GF-D8 (cell line): ENCODE measurements around the gene FCGR2B.
"Not testable (repeated sequence)": the region's sequence is repeated elsewhere in the genome, so short reads cannot be mapped to it uniquely, and the experiment has no call there.

Source experiments
- DNase-seq: peaks from one replicate; lab custom pipeline; 2025; lab: John Stamatoyannopoulos, UW

Gene FCGR2B

DNA sequence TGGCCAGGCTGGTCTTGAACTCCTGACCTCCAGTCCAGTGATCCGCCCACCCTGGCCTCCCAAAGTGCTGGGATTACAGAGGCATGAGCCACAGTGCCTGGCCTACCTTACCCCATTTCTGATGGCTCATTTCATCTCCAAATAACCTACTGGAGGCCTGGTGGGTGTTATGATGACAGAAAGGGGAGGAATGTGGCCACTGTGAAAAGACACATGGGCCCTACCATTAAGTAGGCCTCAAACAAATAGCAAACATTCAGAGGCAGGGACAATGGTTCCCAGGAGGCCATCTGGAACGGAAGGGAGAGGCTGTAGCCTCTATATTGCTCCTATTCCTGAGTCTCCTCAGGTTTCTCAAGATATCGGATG is 43.2 kb downstream of the FCGR2B start:
- no peak for DNase-seq

DNA sequence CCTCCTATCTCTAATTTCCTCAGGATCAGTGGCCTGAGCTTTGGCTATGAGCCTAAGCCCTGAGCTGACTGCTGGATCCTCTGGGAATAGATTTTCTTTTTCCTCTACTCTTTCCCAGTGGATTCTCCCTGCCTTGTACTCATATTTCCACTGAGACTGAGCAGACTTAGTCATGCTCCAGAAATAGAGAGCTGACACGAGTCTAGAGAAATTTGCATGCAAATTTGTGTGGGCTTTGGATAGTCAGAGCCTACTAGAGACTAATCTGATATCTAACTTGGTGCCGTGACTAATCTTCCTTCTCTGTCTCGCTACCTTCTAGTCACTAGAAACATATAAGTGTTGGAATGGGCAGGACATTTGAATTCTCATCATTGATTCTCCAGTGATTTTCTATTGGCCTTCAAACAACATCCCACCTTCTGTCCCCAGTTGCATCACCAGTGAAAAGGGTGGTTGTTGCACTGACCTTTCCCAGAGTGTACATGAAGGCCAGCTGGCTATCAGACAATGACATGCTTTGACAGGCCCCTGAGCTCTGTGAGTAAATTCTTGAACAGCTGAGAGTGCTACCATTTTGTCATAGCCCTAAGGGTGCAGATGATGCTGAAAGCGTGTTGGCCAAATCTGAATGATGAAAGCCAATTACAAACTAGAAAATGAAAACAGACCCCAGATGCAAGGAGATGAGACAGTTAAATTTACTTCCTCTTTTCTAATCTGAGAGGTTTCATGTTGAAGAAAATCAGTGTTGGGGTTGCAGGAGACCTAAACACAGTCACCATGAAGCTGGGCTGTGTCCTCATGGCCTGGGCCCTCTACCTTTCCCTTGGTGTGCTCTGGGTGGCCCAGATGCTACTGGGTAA is 43.8 kb downstream of the FCGR2B start, which contains the start of gene FCRLA:
FCRLA (plus strand) TSS at position 748 of the 866 bp plus-strand sequence; CDS start at position 784, 36 bp downstream.
- DNase-seq = no peak

DNA sequence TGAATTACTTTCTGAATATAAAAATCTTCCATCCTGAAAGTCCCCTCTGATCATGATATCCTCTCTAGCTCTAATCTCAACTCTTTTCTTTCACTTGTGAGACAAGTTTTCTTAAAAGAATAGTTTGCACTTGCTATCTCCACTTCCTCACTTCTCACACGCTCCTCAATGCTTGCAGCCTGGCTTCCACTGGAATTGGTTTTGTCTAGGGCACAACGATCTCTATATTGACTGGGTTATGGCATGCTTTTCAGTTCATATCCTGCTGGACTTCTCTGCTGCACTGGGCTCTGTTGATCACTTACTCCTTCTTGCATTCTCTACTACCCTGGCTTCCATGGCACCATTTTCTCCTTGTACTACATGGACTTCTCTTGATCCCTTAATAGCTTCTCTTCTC is 44.6 kb downstream of the FCGR2B start:
- DNase-seq = no peak

DNA sequence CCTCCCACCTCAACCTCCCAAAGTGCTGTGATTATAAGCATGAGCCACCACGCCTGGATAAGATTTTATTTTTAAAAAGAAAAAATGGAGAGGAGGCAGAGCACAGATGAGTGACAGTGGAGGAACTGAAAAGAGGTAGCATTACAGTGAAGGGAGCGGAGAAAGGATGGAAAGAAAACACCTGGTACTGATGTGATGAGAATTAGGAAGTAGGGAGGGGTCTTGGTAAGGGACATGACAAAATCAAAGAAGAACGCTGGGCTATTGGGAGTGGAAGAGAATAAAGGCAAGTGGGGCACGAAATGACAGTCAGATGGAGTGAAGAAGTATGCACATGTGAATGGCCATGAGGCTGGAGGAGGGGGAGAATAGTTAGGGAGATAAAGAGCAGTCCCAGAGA is 46.4 kb downstream of the FCGR2B start:
- no peak for DNase-seq

DNA sequence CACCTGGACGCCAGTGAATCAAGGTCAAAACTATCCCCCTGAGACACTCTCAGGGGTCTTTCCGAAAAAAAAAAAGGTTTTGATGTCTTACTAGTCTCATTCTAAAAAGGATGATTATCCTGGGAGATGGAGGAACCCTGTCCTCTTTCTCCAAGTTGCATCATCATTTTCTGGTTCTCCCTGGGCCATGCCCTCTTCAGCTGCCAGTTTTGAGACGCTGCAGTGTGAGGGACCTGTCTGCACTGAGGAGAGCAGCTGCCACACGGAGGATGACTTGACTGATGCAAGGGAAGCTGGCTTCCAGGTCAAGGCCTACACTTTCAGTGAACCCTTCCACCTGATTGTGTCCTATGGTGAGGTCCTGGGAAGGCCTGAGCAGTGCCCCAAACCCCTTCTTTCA is 47.6 kb downstream of the FCGR2B start:
- no peak for DNase-seq

DNA sequence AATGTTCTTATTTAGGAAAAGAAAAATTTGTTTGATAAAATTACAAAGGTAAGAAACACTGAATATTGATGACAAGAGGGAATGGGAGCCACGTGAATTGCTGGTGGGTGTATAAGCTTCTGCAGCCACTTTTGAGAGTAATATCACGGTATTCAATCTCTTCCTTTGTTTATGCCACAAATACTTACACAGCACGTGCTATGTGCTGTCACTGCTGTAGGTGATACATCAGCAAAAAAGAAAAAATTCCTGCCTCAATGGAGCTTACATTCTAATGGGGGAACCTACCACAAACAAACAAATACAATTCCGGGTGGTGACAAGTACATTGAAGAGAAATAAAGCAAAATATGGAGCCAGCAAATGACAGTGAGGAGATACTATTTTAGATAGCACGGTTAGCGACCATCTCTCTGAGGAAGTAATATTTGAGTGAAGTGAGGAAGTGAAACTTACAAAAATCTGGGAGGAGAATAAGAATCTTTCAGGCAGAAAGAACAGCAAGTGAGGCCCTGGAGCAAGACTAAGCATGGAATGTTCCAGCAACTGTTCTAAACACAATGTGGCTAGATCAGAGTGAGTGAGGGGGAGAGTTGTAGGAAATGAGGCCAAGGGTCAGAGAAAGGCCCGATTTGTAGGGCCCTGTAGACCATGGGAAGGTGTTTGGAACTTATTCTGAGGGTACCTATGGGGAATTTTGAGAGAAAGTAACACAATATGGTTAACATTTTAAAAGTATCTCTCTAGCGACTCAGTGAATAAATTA is 55.8 kb downstream of the FCGR2B start:
- DNase-seq = no peak

DNA sequence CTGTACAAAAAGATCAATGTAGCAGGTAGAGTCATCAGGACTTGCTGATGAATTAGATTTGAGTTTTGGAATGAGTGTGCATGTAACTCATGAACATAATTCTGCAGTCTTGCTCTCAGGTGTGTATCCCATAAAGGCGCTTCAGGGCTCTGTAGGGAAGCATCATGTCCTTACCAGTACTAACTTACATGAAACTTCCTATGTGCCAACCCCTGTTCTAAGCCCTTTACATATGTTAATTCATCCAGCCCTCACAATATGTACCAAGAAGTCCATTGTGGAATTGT is 56.3 kb downstream of the FCGR2B start:
- no peak for DNase-seq

DNA sequence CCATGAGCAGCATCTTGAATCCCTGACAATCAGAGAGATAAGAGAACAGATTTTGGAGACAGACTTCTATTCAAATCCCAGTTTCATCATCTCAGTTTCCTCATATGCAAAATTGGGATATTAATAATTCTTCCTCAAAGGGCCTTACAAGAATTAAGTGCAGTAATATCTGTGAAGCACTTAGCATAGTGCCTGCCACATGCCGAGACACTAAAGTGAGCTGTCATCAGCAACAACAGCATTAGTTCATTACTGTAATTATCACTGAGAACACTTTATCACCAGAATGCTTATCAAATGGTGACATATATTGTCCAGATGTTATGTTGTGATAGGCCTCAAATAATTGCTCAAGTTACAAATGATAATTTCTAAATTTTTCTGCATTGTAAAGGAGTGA is 57.5 kb downstream of the FCGR2B start:
- no peak for DNase-seq

DNA sequence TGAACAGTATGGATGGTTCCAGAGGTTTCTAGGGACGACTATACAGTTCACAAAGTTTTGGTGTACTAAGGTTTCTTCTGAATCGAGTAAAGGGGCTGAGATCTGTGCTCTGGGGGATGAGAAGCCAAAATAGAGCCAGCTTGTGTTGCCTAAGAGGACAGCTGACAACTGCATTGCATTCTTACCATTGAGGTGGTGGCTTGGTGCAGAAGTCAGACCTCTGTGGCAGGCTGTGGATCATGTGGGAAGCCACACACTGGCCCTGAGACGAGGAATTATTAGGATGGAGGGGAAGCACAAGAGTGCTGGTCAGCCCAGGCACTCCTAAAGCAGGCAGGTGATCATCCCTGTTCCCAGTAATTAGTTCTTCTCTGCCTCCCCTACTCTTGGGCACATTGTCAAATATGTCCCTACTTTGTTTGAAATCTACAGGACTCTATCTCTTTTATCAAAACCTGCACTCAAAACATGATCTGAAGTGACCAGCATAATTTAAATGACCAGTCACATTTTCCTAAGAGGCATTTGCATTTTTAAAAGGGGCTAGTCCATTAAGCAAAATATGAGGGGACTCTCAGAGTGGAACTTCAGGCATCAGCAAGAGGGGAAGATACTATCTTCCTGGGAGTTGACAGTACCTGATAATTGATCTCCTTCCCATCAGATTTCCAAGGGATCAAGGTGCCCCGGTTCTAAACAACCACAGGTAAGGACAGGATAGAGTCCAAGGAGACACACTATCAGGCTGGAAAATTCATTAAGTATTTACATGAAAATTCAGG is 58.2 kb downstream of the FCGR2B start, which contains the start of gene FCRLB:
FCRLB (plus strand) TSS at position 589 of the 782 bp plus-strand sequence. CDS start 1,129 bp downstream, outside the sequence.
- DNase-seq = no peak

DNA sequence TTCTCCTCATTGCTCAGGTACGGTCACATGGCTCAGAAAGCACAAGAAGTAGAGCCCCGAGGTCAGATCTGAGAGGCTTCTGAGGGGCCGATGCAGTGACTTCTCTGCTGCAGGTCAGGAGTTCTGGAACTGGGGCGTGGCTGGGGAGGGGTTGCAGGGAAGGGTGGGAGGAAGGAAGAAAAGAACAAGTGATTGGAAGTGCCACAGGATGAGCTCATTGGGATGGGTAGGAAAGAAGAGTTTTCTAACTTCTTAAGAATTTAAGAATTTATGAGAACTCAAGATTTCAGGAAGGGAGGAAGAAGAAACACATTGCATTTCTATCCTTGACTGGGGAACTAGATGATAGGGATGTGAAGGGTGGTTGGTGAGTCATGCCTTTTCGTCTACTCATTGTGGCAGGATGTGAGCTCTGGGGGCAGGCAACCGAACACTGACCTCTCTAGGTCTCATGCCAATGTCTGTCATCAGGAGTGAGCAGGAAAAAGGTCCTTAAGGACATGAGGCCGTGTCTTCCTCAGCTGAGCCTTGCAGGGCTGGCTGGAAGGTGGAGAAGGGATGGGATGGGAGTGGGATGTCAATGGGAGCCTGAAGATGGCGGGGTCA is 58.9 kb downstream of the FCGR2B start:
- DNase-seq = no peak

DNA sequence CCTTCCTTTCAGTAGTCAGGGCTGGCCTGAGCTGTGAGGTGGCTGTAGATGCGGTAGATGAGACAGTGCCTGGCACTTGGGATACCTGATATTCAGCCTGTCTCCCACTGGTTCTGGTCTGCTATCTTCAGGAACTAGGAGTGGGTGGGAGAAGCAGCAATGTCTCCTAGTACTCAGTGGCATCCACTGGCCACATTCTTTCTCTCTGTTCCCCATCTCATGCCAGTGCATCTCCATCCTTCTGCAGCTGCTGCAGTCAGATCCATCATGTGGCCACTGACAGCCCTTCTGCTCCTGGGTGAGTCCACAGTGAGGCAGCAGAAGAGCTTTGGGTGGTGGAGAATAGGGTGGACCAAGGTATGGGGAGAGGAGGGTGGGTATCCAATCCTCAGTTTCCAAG is 59.5 kb downstream of the FCGR2B start:
- DNase-seq = no peak

DNA sequence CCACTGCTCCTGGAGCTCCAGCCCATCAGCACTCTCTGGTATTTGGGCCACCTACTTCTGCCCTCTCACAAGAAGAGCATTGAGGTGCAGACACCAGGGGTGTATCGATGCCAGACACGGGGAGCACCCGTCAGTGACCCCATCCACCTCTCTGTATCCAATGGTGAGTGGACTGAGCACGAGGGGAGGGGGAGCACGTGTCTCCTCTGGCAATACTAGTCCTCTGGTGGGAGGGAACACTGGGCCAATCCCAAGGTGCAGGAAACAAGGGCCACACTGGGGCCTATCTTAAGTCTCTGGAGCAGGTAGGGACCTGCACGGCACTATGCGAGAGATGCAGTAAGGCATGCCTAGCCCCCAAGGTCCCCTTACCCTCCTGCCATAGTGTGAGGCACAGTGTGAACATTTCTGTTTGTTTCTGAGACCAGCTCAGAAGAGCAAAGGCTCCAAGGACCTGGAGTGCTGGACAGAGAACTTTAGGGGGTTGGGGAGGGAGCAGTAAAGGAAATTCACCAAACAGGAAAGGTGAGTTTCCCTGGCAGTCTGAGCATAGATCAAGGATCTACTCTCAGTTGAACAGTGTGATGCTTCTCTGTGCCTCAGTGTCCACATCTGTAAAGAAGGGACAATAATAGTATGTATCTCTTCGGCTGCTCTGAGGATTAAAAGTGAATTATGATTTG is 60.7 kb downstream of the FCGR2B start:
- no peak for DNase-seq

DNA sequence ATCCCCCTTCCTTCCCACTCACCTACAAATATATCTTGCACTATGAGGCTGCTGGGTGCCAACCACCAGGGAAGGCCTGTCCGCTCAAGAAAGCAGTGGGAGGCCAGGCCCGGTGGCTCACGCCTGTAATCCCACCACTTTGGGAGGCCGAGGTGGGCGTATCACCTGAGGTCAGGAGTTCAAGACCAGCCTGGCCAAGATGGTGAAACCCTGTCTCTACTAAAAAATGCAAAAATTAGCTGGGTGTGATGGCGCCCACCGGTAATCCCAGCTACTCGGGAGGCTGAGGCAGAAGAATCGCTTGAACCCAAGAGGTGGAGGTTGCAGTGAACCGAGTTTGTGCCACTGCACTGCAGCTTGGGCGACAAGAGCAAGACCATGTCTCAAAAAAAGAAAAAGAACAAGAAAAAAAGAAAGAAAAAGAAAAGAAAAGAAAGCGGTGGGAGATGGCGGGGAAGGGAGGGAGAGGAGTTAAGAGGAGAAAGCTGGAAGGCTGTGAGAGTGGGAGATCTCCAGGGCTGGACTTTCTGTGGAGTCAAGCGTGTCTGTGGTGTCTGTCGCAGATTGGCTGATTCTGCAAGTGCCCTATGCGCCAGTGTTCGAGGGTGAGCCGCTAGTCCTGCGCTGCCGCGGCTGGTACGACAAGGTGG is 62.4 kb downstream of the FCGR2B start:
- not testable (repeated sequence) for DNase-seq

DNA sequence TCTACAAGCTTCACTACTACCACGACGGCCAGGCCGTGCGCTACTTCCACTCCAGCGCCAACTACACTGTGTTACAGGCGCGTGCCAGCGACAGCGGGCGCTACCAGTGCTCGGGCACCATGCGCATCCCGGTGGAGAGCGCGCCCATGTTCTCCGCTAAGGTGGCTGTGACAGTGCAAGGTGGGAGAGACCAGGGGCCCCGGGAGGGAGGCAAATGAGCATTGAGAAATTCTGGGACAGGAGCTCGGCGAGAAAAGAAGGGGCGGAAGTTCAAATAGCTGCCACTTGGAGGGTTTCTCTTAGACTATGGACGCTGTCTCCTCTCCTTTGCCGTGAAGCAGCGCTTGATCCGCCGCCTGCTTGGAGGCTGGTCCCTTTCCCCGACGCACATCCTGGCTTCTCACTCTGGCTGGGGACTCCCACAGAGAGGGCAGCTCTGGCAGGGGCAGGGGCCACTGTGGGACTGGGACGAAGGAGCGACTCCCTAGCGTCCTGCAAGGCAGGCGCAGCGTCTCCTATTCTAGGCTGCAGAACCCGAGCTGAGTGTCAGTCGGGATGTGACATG is 63.0 kb downstream of the FCGR2B start:
- no peak for DNase-seq

DNA sequence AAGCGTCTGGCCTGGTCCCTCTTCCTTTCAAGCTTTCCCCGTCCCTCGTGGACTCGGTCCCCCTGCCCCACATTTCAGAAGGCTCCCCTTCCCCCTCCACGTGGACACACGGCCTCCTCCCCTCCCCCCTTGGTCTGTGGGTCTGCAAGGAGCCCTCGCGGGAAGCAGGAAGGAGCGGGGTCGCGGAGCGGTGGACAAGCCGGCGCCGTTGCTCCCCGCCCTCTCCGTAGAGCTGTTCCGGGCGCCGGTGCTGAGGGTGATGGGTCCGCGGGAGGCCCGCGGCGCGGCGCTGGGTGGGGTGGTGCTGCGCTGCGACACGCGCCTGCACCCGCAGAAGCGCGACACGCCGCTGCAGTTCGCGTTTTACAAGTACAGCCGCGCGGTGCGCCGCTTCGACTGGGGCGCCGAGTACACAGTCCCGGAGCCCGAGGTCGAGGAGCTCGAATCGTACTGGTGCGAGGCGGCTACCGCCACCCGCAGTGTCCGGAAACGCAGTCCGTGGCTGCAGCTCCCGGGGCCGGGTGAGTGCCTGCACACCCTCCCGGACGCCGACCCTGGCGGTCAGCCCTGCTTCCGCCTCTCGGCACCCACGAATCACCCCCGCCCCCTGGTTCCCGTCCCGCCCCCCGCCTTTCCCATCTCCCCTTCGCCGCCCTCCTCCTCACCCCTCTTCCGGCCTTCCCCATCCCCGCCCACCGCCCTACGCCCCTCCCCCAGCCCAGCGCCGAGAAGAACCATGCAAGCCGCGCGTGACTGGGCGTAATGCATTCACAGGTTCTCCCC is 63.7 kb downstream of the FCGR2B start:
- DNase-seq = no peak

DNA sequence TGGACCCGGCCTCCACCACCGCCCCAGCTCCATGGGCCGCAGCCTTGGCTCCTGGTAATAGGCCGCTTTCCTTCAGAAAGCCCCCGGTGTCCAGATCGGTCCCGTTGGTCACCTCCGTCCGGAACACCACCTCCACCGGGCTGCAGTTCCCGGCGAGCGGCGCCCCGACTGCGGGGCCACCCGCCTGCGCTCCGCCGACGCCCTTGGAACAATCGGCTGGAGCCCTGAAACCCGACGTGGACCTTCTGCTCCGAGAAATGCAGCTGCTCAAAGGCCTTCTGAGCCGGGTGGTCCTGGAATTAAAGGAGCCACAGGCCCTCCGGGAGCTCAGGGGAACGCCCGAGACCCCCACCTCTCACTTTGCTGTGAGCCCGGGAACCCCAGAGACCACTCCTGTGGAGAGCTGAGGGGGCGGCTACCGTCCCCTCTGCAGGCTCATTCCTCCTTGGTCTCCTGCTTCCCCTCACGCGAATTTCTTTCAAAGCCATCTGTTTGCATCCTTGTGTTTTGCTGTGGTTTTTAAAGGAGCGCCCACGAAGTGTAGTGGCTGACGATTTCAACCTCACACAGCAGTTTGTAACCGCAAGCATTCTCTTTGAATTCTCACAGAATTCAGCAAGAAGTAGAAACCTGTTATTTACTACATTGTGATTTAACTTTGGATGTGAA is 64.4 kb downstream of the FCGR2B start:
- DNase-seq = no peak
